ENCODE measurements around the gene OLFML3. TPM values are rescaled to one million over a fixed set of nuclear protein-coding genes. Genes with fewer than 3 reads are reported as not detected.

The OLFML3 gene
- total and polyA plus RNA-seq, 2 of the 8 experiments (the other 6 are each of a cell fraction or from before 2014, with no cell fraction given) = 56.0 to 72.3 TPM

DNA sequence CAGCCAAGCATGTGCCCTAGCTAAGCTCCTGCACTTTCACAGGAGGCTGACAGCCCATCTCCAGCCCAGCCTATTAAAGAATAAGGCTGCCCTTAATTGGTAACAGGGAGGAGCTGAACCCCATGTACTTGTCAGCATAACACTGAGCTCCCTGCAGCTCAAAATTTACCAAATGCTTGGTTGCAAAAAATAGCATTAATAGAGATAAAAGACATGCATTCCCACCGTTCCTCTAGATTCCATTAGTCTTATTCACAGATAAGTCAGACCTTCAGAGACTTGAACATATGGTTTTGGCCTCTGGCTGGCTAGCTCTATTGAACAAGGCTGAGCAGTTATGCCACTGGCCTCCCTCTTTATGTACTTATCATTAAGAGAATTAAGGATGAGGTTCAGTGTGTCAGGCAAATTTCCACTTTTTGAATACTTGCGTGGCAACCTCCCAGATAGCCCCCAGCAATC lies 29.2 kb downstream of the OLFML3 start:
- peaks cover 0 to 18% (median 7%) of the 10 kb centered on the region in 4 experiments; a peak in 4 of 7 replicates for H3K4me1 ChIP-seq (replicated peaks in 1 of 4; ENCODE audit: control insufficient read depth in 3 of 4, insufficient read depth in 4 of 4, low read length in 3 of 4)
- no peak overlapping the region for H4K91ac ChIP-seq (replicated peaks; ENCODE audit: insufficient read length, low read length)
- H3K27ac ChIP-seq (ENCODE audit: low read depth, low read length) = no peak overlapping the region
- CTCF ChIA-PET (ENCODE audit: partially characterized antibody) = interaction anchor here (0.7 to 1.4 kb wide), 4 partner anchors 15 to 194 kb away, joined by 3 to 4 read pairs (median 4); no protein-coding TSS in a partner anchor
- H3K79me2 ChIP-seq (ENCODE audit: control insufficient read depth in 1 of 2, insufficient read depth in 2 of 2, low read length in 2 of 2) = no peaks in the 10 kb centered on the region
- DNase-seq (ENCODE audit: low read depth in 1 of 2, low spot score in 2 of 2) (no peak), FAIRE-seq (no peak)
- no peak overlapping the region for H3K56ac ChIP-seq (replicated peaks; ENCODE audit: insufficient read length, low read depth, low read length)
- no peak overlapping the region for H4K8ac ChIP-seq (ENCODE audit: extremely low read depth, insufficient read depth, low read length)
- H3K4me3 ChIP-seq (ENCODE audit: extremely low read depth in 1 of 4, insufficient read depth in 2 of 4, low read depth in 3 of 4, low read length in 4 of 4) = no peak overlapping the region
- H3K9ac ChIP-seq (replicated peaks in 1 of 4; ENCODE audit: extremely low read depth in 1 of 4, low read depth in 3 of 4, low read length in 3 of 4) = no peak overlapping the region
- no peaks in the 10 kb centered on the region for H4K20me1 ChIP-seq (replicated peaks in 1 of 2; ENCODE audit: control insufficient read depth in 1 of 2, insufficient read depth in 2 of 2, low read length in 2 of 2)
- H2AK5ac ChIP-seq (ENCODE audit: low read depth, low read length) = no peak overlapping the region
- H2BK120ac ChIP-seq (replicated peaks; ENCODE audit: low read depth, low read length) = no peak overlapping the region
- POLR2A ChIA-PET (ENCODE audit: partially characterized antibody) = interaction anchor here (1.0 to 2.2 kb wide), 5 partner anchors 8 to 29 kb away, joined by 3 to 12 read pairs (median 4); no protein-coding TSS in a partner anchor
- no peak for TF ChIP-seq JUN (IDR thresholded peaks at IDR 0.05; ENCODE audit: low read depth, low read length)
- no peak overlapping the region for H4K5ac ChIP-seq (ENCODE audit: insufficient read length, low read depth, low read length)
- H3K23ac ChIP-seq (ENCODE audit: insufficient read length) = no peak overlapping the region
- H3K36me3 ChIP-seq (ENCODE audit: control insufficient read depth in 2 of 4, insufficient read depth in 4 of 4, low read length in 3 of 4) = no peaks in the 10 kb centered on the region
- no peaks in the 10 kb centered on the region for H3K79me1 ChIP-seq (ENCODE audit: low read depth, low read length)
- H2BK12ac ChIP-seq (ENCODE audit: low read depth, low read length) = no peak overlapping the region
- H2AFZ ChIP-seq (ENCODE audit: low read length) = no peak overlapping the region
- H3K14ac ChIP-seq (ENCODE audit: insufficient read length) = no peak overlapping the region
- no peaks in the 10 kb centered on the region for H3K23me2 ChIP-seq (ENCODE audit: low read depth, low read length)
- 62% methylated on average over 2 of the region's 2 CpGs; no CpG with 5 or more reads in 1 of the 2 experiments for WGBS, 2 experiments (ENCODE audit: extremely low coverage in 1 of 2, insufficient coverage in 1 of 2, insufficient read length in 1 of 2, insufficient replicate concordance in 2 of 2, low coverage in 1 of 2, low lambda C conversion rate in 2 of 2, missing lambda C conversion rate in 1 of 2)
- no peaks in the 10 kb centered on the region for H3K27me3 ChIP-seq (replicated peaks in 1 of 4; ENCODE audit: control insufficient read depth in 3 of 4, extremely low read depth in 1 of 4, insufficient read depth in 3 of 4, low read length in 3 of 4)
- H2BK15ac ChIP-seq (ENCODE audit: low read length) = no peak overlapping the region
- H2BK20ac ChIP-seq (ENCODE audit: low read length) = no peak overlapping the region
- no peak overlapping the region for H3K18ac ChIP-seq (ENCODE audit: extremely low read depth, low read length)
- H2BK5ac ChIP-seq (ENCODE audit: low read depth, low read length) = no peak overlapping the region
- H3K9me3 ChIP-seq (ENCODE audit: insufficient read depth in 2 of 2, low read depth in 1 of 2, low read length in 1 of 2) = no peaks in the 10 kb centered on the region; a peak in 2 of 4 replicates
- no peak overlapping the region for H3K4ac ChIP-seq (replicated peaks; ENCODE audit: insufficient read length, low read depth, low read length)
- 0 out of 4 replicates have a peak overlapping the region, but pooled peaks of 1 of the 2 experiments have one; percentile 5 for H3K4me2 ChIP-seq (ENCODE audit: insufficient read depth in 1 of 2, low read depth in 2 of 2, low read length in 2 of 2)

Measured in H1 (cell line).